ENCODE data around the gene HAP1.

Gene HAP1

DNA sequence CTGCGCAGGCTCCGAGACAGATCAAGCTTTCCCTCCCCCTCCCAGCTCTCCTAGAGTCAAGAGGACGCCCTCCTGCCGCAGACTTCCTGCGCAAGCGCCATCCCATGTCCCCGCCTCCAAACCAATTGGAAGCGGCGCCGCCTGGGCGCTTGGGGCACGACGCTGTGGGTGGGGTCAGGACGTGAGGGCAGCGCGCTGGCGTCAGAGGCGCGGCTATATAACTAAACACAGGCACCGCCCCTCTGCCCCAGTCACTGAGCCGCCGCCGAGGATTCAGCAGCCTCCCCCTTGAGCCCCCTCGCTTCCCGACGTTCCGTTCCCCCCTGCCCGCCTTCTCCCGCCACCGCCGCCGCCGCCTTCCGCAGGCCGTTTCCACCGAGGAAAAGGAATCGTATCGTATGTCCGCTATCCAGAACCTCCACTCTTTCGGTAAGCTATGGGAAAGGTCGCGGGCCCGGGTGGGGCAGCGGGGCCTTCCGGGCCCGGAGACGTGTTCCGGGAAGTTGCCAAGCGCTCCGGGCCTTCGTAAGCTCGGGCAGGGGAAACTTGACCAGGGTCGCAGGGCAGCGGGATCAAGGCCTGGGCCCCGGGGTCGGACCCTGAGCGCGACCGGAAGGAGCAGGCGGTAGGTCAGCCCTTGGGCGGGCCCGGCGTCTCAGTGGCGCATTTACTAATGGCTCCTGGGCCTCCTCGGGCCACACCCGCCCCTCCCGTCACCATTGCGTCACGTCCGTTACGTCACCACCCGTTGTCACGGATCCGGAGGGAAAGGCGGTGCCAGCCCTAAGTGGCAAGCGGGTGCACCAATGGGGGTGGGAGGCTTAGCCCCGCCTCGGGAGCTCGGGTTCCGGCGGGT is 45.6 kb downstream of the HAP1 start, which contains the start of gene EIF1 (continued):
- TF ChIP-seq REST (tag by site-specific recombination; IDR thresholded peaks at IDR 0.05) (peak; percentile 53), TRIM28 (IDR thresholded peaks at IDR 0.05; ENCODE audit: borderline replicate concordance, low read length) (no peak), GLI2 (tag by site-specific recombination; IDR thresholded peaks at IDR 0.05; ENCODE audit: borderline replicate concordance, low read depth) (no peak), ZNF660 (tag by site-specific recombination; IDR thresholded peaks at IDR 0.05) (peak; percentile 25), ZBTB17 (tag by site-specific recombination; IDR thresholded peaks at IDR 0.05) (peak; percentile 85), ZSCAN23 (tag by site-specific recombination; IDR thresholded peaks at IDR 0.05) (0 out of 2 replicates have a peak, but pooled peaks have one; percentile 63), KLF10 (tag by site-specific recombination; IDR thresholded peaks at IDR 0.05) (peak; percentile 87), ZNF747 (tag by site-specific recombination; IDR thresholded peaks at IDR 0.05) (no peak), ZNF335 (tag by site-specific recombination; conservative IDR thresholded peaks at IDR 0.05) (peak; percentile 26), ZNF473 (tag by site-specific recombination; IDR thresholded peaks at IDR 0.05) (no peak), ZNF654 (tag by site-specific recombination; IDR thresholded peaks at IDR 0.05; ENCODE audit: low read depth) (no peak), ZBTB7A (tag by site-specific recombination; IDR thresholded peaks at IDR 0.05; ENCODE audit: low read depth) (peak; percentile 94), ZFP69B (tag by site-specific recombination; IDR thresholded peaks at IDR 0.05) (peak; percentile 28; the same call in 1 of the 2 replicates), ZNF404 (tag by site-specific recombination; IDR thresholded peaks at IDR 0.05) (no peak), SCRT2 (tag by site-specific recombination; IDR thresholded peaks at IDR 0.05) (no peak), ZBTB21 (tag by site-specific recombination; IDR thresholded peaks at IDR 0.05) (peak; percentile 99), ZIC2 (tag by site-specific recombination; IDR thresholded peaks at IDR 0.05) (no peak; the same call in 1 of the 2 replicates), REPIN1 (tag by site-specific recombination; IDR thresholded peaks at IDR 0.05; ENCODE audit: low read depth) (no peak), BCL11B (tag by site-specific recombination; IDR thresholded peaks at IDR 0.05; ENCODE audit: low read depth) (peak; percentile 98), ZNF600 (tag by site-specific recombination; IDR thresholded peaks at IDR 0.05) (peak; percentile 94), ZSCAN30 (tag by site-specific recombination; IDR thresholded peaks at IDR 0.05) (peak; percentile 68; the same call in 1 of the 2 replicates)
- TF ChIP-seq, protein P1, sequence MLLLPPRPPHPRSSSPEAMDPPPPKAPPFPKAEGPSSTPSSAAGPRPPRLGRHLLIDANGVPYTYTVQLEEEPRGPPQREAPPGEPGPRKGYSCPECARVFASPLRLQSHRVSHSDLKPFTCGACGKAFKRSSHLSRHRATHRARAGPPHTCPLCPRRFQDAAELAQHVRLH (tag by site-specific recombination; IDR thresholded peaks at IDR 0.05) = peak; percentile 91
- TF ChIP-seq, protein P2, sequence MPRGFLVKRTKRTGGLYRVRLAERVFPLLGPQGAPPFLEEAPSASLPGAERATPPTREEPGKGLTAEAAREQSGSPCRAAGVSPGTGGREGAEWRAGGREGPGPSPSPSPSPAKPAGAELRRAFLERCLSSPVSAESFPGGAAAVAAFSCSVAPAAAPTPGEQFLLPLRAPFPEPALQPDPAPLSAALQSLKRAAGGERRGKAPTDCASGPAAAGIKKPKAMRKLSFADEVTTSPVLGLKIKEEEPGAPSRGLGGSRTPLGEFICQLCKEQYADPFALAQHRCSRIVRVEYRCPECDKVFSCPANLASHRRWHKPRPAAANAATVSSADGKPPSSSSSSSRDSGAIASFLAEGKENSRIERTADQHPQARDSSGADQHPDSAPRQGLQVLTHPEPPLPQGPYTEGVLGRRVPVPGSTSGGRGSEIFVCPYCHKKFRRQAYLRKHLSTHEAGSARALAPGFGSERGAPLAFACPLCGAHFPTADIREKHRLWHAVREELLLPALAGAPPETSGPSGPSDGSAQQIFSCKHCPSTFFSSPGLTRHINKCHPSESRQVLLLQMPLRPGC (tag by site-specific recombination; IDR thresholded peaks at IDR 0.05) = peak; percentile 42; the same call in 1 of the 2 replicates
- TF ChIP-seq, protein P3, sequence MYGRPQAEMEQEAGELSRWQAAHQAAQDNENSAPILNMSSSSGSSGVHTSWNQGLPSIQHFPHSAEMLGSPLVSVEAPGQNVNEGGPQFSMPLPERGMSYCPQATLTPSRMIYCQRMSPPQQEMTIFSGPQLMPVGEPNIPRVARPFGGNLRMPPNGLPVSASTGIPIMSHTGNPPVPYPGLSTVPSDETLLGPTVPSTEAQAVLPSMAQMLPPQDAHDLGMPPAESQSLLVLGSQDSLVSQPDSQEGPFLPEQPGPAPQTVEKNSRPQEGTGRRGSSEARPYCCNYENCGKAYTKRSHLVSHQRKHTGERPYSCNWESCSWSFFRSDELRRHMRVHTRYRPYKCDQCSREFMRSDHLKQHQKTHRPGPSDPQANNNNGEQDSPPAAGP (tag by site-specific recombination; IDR thresholded peaks at IDR 0.05) = peak; percentile 97
- TF ChIP-seq, protein P4, sequence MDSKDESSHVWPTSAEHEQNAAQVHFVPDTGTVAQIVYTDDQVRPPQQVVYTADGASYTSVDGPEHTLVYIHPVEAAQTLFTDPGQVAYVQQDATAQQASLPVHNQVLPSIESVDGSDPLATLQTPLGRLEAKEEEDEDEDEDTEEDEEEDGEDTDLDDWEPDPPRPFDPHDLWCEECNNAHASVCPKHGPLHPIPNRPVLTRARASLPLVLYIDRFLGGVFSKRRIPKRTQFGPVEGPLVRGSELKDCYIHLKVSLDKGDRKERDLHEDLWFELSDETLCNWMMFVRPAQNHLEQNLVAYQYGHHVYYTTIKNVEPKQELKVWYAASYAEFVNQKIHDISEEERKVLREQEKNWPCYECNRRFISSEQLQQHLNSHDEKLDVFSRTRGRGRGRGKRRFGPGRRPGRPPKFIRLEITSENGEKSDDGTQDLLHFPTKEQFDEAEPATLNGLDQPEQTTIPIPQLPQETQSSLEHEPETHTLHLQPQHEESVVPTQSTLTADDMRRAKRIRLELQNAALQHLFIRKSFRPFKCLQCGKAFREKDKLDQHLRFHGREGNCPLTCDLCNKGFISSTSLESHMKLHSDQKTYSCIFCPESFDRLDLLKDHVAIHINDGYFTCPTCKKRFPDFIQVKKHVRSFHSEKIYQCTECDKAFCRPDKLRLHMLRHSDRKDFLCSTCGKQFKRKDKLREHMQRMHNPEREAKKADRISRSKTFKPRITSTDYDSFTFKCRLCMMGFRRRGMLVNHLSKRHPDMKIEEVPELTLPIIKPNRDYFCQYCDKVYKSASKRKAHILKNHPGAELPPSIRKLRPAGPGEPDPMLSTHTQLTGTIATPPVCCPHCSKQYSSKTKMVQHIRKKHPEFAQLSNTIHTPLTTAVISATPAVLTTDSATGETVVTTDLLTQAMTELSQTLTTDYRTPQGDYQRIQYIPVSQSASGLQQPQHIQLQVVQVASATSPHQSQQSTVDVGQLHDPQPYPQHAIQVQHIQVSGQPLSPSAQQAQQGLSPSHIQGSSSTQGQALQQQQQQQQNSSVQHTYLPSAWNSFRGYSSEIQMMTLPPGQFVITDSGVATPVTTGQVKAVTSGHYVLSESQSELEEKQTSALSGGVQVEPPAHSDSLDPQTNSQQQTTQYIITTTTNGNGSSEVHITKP (tag by site-specific recombination; IDR thresholded peaks at IDR 0.05) = no peak
- TF ChIP-seq, protein P5, sequence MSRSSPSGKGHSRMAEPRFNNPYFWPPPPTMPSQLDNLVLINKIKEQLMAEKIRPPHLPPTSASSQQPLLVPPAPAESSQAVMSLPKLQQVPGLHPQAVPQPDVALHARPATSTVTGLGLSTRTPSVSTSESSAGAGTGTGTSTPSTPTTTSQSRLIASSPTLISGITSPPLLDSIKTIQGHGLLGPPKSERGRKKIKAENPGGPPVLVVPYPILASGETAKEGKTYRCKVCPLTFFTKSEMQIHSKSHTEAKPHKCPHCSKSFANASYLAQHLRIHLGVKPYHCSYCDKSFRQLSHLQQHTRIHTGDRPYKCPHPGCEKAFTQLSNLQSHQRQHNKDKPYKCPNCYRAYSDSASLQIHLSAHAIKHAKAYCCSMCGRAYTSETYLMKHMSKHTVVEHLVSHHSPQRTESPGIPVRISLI (tag by site-specific recombination; IDR thresholded peaks at IDR 0.05) = no peak
- TF ChIP-seq, protein P6, sequence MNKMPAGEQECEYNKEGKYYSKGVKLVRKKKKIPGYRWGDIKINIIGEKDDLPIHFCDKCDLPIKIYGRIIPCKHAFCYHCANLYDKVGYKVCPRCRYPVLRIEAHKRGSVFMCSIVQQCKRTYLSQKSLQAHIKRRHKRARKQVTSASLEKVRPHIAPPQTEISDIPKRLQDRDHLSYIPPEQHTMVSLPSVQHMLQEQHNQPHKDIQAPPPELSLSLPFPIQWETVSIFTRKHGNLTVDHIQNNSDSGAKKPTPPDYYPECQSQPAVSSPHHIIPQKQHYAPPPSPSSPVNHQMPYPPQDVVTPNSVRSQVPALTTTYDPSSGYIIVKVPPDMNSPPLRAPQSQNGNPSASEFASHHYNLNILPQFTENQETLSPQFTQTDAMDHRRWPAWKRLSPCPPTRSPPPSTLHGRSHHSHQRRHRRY (tag by site-specific recombination; IDR thresholded peaks at IDR 0.05) = peak; percentile 93; the same call in 1 of the 2 replicates

Measured in HEK293 (cell line).